ENCODE data around the gene CEP350. TPM values are rescaled to one million over a fixed set of nuclear protein-coding genes. Genes with fewer than 3 reads are reported as not detected.

The CEP350 gene
- total RNA-seq, 4 donors from 2014 or later, result 74.4 to 89.0 (median 82.0) TPM

DNA sequence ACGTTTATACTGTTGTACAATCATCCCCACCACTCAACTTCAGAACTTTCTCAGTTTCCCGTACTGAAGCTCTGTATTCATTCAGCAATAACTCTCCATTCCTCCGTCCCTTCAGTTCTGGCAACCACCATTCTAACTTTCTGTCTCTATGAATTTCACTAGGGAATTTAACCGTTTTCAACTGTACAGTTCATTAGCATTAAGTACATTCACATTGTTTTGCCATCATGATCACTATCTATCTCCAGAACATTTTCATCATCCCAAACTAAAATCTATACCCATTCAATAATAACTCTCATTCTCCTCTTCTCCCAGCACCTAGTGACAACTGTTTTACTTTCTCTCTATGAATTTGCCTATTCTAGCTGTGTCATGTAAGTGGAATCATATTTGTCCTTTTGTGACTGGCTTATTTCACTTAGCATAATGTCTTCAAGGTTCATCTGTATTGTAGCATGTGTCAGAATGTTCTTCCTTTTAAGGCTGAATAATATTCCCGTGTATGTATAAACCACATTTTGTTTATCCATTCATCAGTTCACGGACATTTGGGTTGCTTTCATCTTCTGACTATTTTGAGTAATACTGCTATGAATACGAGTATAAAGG is 75.0 kb downstream of the CEP350 start:
- H3K4me3 ChIP-seq, result no peak overlapping the region
- H3K36me3 ChIP-seq, result peaks cover 0 to 52% of the 10 kb centered on the region in 2 donors
- peaks cover 3 to 47% (median 7%) of the 10 kb centered on the region in 3 donors for H3K4me1 ChIP-seq
- no peak for TF ChIP-seq EP300 (IDR thresholded peaks at IDR 0.05)
- no peak for TF ChIP-seq POLR2A (IDR thresholded peaks at IDR 0.05)
- TF ChIP-seq POLR2AphosphoS5 (IDR thresholded peaks at IDR 0.05), result peak; percentile 28
- TF ChIP-seq, protein P1, sequence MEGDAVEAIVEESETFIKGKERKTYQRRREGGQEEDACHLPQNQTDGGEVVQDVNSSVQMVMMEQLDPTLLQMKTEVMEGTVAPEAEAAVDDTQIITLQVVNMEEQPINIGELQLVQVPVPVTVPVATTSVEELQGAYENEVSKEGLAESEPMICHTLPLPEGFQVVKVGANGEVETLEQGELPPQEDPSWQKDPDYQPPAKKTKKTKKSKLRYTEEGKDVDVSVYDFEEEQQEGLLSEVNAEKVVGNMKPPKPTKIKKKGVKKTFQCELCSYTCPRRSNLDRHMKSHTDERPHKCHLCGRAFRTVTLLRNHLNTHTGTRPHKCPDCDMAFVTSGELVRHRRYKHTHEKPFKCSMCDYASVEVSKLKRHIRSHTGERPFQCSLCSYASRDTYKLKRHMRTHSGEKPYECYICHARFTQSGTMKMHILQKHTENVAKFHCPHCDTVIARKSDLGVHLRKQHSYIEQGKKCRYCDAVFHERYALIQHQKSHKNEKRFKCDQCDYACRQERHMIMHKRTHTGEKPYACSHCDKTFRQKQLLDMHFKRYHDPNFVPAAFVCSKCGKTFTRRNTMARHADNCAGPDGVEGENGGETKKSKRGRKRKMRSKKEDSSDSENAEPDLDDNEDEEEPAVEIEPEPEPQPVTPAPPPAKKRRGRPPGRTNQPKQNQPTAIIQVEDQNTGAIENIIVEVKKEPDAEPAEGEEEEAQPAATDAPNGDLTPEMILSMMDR (IDR thresholded peaks at IDR 0.05), result no peak
- no peaks in the 10 kb centered on the region for H3K9me3 ChIP-seq
- WGBS, 2 donors (ENCODE audit: low coverage in 1 of 2), result 26 to 39% methylated on average over 7 of the region's 7 CpGs
- no peaks in the 10 kb centered on the region for H3K27me3 ChIP-seq
- no peak for ATAC-seq
- H3K27ac ChIP-seq, result peak overlapping the region; percentile 43 to 78 (median 74)

DNA sequence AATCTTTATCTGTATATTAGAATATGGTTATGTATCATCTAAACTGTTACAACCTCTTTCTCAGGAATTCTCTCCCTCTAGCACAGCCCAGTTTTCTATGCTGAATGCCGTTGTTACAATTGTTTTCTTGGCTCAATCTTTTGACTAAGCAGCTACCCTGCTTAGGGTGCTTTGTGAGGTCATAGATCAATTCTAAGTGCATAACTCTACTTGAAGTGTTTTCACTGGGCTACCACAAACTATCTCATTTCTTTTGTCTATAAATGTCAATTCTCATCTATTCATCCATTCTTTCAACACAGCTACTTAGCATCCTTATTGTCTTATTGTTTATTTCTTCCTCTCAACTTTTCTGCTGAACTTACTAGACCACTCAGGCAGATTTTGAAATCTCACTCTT is 77.1 kb downstream of the CEP350 start:
- H3K27ac ChIP-seq, result no peak overlapping the region
- H3K4me1 ChIP-seq, result peaks cover 3 to 47% (median 7%) of the 10 kb centered on the region in 3 donors
- peaks cover 0 to 51% of the 10 kb centered on the region in 2 donors for H3K36me3 ChIP-seq
- no peak overlapping the region for H3K4me3 ChIP-seq
- no peak for TF ChIP-seq EP300 (IDR thresholded peaks at IDR 0.05)
- TF ChIP-seq POLR2AphosphoS5 (IDR thresholded peaks at IDR 0.05), result no peak
- TF ChIP-seq, protein P1 (IDR thresholded peaks at IDR 0.05), result no peak
- TF ChIP-seq POLR2A (IDR thresholded peaks at IDR 0.05), result no peak
- no peak for ATAC-seq
- WGBS, 2 donors (ENCODE audit: low coverage in 1 of 2), result 69% methylated on average over 1 of the region's 1 CpG; no CpG with 5 or more reads in 1 of the 2 donors
- no peaks in the 10 kb centered on the region for H3K27me3 ChIP-seq
- H3K9me3 ChIP-seq, result no peaks in the 10 kb centered on the region

DNA sequence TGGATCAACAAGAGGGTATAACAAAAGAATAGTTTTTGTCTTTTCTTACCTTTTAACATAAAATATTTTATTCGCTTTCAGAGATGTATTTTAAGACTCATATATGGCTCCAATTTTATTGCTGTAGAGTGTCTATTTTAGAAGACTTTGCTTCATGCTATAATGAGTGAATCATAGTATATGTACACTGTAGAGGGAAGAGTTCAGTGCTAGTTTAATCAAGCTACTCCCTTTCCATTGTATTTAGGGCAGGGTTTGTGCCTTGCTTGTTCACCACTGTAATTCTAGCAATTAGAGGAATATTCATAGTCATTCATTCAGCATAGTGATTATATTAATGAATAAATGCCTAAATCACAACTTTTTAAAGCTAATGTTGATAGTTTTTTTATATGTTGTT is 78.8 kb downstream of the CEP350 start:
- no peaks in the 10 kb centered on the region for H3K9me3 ChIP-seq
- no peak for ATAC-seq
- no peaks in the 10 kb centered on the region for H3K27me3 ChIP-seq
- no peak overlapping the region for H3K4me3 ChIP-seq
- TF ChIP-seq, protein P1 (IDR thresholded peaks at IDR 0.05), result no peak
- TF ChIP-seq POLR2A (IDR thresholded peaks at IDR 0.05) (no peak), POLR2AphosphoS5 (IDR thresholded peaks at IDR 0.05) (no peak)
- 44% methylated on average over 1 of the region's 1 CpG; no CpG with 5 or more reads in 1 of the 2 donors for WGBS, 2 donors (ENCODE audit: low coverage in 1 of 2)
- peaks cover 0 to 56% of the 10 kb centered on the region in 2 donors for H3K36me3 ChIP-seq
- no peak overlapping the region for H3K27ac ChIP-seq
- H3K4me1 ChIP-seq, result peaks cover 3 to 32% (median 7%) of the 10 kb centered on the region in 3 donors

DNA sequence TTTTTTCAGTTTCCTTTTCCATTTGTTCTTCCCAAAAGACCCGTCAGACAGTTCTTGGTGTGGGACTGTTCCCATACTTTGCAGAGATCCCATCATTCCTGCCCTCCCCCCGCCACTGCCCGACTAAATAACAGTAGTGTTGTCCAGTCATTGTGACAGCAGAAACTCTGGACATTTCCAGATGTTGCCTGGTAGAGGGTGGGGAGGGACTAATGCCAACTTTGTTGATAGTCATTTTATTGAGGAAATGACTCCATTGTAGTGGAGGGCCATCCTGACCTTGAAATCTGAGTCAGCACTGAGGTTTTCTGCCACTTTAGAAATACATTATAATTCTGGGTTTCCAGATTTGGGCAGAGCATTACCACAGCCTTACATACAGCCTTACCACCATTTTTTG is 85.4 kb downstream of the CEP350 start:
- no peak for ATAC-seq
- H3K27me3 ChIP-seq, result no peaks in the 10 kb centered on the region
- TF ChIP-seq EP300 (IDR thresholded peaks at IDR 0.05) (no peak), POLR2A (IDR thresholded peaks at IDR 0.05) (no peak)
- no peaks in the 10 kb centered on the region for H3K9me3 ChIP-seq
- H3K27ac ChIP-seq, result no peak overlapping the region
- WGBS, 2 donors (ENCODE audit: low coverage in 1 of 2), result 60 to 82% methylated on average over 1 to 3 of the region's 3 CpGs
- no peaks in the 10 kb centered on the region for H3K4me1 ChIP-seq
- peaks cover 5 to 79% of the 10 kb centered on the region in 2 donors for H3K36me3 ChIP-seq
- no peak overlapping the region for H3K4me3 ChIP-seq

DNA sequence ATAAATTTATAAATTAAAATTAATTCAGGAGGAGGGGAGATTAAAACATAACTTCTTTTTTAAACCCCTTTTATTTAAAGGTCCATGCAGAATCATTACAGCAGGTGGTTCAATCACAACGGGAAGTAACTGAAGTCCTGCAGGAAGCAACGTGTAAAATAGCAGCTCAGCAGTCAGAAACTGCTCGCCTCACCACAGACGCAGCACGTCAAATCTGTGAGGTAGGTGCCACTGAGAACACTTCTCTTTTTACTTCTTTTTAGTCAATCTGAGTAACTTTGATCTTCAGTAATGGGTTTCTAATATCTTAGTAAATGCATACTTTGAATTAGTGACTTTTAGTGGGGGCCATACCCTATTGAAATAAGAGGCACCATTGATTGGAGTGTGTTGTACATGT is 87.0 kb downstream of the CEP350 start:
- peaks cover 12 to 80% of the 10 kb centered on the region in 2 donors for H3K36me3 ChIP-seq
- WGBS, 2 donors (ENCODE audit: low coverage in 1 of 2), result 85 to 87% methylated on average over 5 of the region's 5 CpGs
- no peak for TF ChIP-seq POLR2AphosphoS5 (IDR thresholded peaks at IDR 0.05)
- TF ChIP-seq POLR2A (IDR thresholded peaks at IDR 0.05), result no peak
- TF ChIP-seq, protein P1 (IDR thresholded peaks at IDR 0.05), result no peak
- no peak for TF ChIP-seq EP300 (IDR thresholded peaks at IDR 0.05)

More for the DNA sequence above, 87.0 kb downstream of the CEP350 start:
- no peaks in the 10 kb centered on the region for H3K9me3 ChIP-seq
- no peaks in the 10 kb centered on the region for H3K4me1 ChIP-seq
- no peak overlapping the region for H3K4me3 ChIP-seq
- no peak overlapping the region for H3K27ac ChIP-seq
- ATAC-seq, result no peak
- no peaks in the 10 kb centered on the region for H3K27me3 ChIP-seq
